NCI-H345 treated with DMSO at 0.1 percent for 48 hours (cell line): ENCODE results near the gene EIF2AK3.
A peak's percentile ranks its signal among the peaks of the same experiment; 100 is the strongest.
"Not testable (repeated sequence)": the region's sequence is repeated elsewhere in the genome, so short reads cannot be mapped to it uniquely, and the experiment has no call there.

Source experiments
- DNase-seq: peaks from one replicate; lab custom pipeline; 2025; ENCODE audit not compliant: unreplicated experiment; lab: John Stamatoyannopoulos, UW

The EIF2AK3 gene

GRCh38 chr2:88627055-88627855, at the start of gene EIF2AK3:
Gene EIF2AK3 (minus strand): TSS chr2:88627464. CDS start chr2:88627274, 190 bp downstream.
- DNase-seq: peak; percentile 99

GRCh38 chr2:88673363-88673762, 46.1 kb upstream of the EIF2AK3 start:
- DNase-seq: no peak

GRCh38 chr2:88671786-88672427, 44.6 kb upstream of the EIF2AK3 start:
- peak; percentile 28 for DNase-seq

GRCh38 chr2:88669482-88670214, 42.4 kb upstream of the EIF2AK3 start:
- no peak for DNase-seq

GRCh38 chr2:88668862-88669261, 41.6 kb upstream of the EIF2AK3 start:
- DNase-seq: no peak

- DNase-seq: no peak
Measured at GRCh38 chr2:88667219-88667618, 40.0 kb upstream of the EIF2AK3 start.

GRCh38 chr2:88666576-88666975, 39.3 kb upstream of the EIF2AK3 start:
- no peak for DNase-seq

GRCh38 chr2:88660622-88661021, 33.4 kb upstream of the EIF2AK3 start:
- DNase-seq: no peak

- no peak for DNase-seq
Measured at GRCh38 chr2:88659538-88659915, 32.3 kb upstream of the EIF2AK3 start.

- no peak for DNase-seq
Measured at GRCh38 chr2:88658881-88659537, 31.7 kb upstream of the EIF2AK3 start.

- no peak for DNase-seq
Measured at GRCh38 chr2:88658326-88658725, 31.1 kb upstream of the EIF2AK3 start.

- no peak for DNase-seq
Measured at GRCh38 chr2:88657131-88657530, 29.9 kb upstream of the EIF2AK3 start.

- DNase-seq: no peak
Measured at GRCh38 chr2:88656690-88657089, 29.4 kb upstream of the EIF2AK3 start.

- DNase-seq: no peak
Measured at GRCh38 chr2:88654714-88655113, 27.4 kb upstream of the EIF2AK3 start.

- DNase-seq: no peak
Measured at GRCh38 chr2:88651646-88652045, 24.4 kb upstream of the EIF2AK3 start.

GRCh38 chr2:88645291-88645882, 18.1 kb upstream of the EIF2AK3 start:
- not testable (repeated sequence) for DNase-seq

- DNase-seq: no peak
Measured at GRCh38 chr2:88642278-88642677, 15.0 kb upstream of the EIF2AK3 start.

- DNase-seq: no peak
Measured at GRCh38 chr2:88641330-88641729, 14.1 kb upstream of the EIF2AK3 start.

GRCh38 chr2:88639865-88640264, 12.6 kb upstream of the EIF2AK3 start:
- DNase-seq: no peak

- no peak for DNase-seq
Measured at GRCh38 chr2:88638743-88639142, 11.5 kb upstream of the EIF2AK3 start.

- DNase-seq: no peak
Measured at GRCh38 chr2:88638123-88638650, 10.9 kb upstream of the EIF2AK3 start.
